HL-60 (cell line): ENCODE measurements around the gene HTR2C.

Source experiments
- CTCF ChIP-seq: IDR thresholded peaks from one replicate; pipeline ENCODE4 v1.5.1; 2011; ENCODE audit warnings: low read length, control low read depth, inconsistent platforms; ENCODE audit not compliant: insufficient read depth
- POLR2AphosphoS5 ChIP-seq: IDR thresholded peaks from 2 replicates; pipeline ENCODE4 v1.6.1; 2012; ENCODE audit warnings: low read depth
- SPI1 ChIP-seq: IDR thresholded peaks from 2 replicates; pipeline ENCODE4 v1.6.1; 2012; ENCODE audit warnings: low read depth, mild to moderate bottlenecking, borderline replicate concordance
- TF ChIP-seq, protein P1 (sequence below): IDR thresholded peaks from 2 replicates; pipeline ENCODE4 v1.6.1; 2012; ENCODE audit warnings: low read depth; ENCODE audit not compliant: insufficient replicate concordance

GRCh38 chrX:114800719-114801118 is 216.8 kb downstream of the HTR2C start:
- no peak for TF ChIP-seq CTCF
- TF ChIP-seq, protein P1, sequence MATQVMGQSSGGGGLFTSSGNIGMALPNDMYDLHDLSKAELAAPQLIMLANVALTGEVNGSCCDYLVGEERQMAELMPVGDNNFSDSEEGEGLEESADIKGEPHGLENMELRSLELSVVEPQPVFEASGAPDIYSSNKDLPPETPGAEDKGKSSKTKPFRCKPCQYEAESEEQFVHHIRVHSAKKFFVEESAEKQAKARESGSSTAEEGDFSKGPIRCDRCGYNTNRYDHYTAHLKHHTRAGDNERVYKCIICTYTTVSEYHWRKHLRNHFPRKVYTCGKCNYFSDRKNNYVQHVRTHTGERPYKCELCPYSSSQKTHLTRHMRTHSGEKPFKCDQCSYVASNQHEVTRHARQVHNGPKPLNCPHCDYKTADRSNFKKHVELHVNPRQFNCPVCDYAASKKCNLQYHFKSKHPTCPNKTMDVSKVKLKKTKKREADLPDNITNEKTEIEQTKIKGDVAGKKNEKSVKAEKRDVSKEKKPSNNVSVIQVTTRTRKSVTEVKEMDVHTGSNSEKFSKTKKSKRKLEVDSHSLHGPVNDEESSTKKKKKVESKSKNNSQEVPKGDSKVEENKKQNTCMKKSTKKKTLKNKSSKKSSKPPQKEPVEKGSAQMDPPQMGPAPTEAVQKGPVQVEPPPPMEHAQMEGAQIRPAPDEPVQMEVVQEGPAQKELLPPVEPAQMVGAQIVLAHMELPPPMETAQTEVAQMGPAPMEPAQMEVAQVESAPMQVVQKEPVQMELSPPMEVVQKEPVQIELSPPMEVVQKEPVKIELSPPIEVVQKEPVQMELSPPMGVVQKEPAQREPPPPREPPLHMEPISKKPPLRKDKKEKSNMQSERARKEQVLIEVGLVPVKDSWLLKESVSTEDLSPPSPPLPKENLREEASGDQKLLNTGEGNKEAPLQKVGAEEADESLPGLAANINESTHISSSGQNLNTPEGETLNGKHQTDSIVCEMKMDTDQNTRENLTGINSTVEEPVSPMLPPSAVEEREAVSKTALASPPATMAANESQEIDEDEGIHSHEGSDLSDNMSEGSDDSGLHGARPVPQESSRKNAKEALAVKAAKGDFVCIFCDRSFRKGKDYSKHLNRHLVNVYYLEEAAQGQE: no peak
- no peak for TF ChIP-seq POLR2AphosphoS5
- TF ChIP-seq SPI1: no peak
